ENCODE measurements around the gene FEZF2. TPM values are rescaled to one million over a fixed set of nuclear protein-coding genes. Genes with fewer than 3 reads are reported as not detected.

Gene FEZF2
- total RNA-seq, 1 experiment from 2014 or later, result not detected

- DNase-seq (ENCODE audit: low spot score), result peak; percentile 64
- ChIA-PET POLR2A (interaction anchor here (0.6 to 1.0 kb wide), 6 partner anchors 25 to 69 kb away, joined by 3 to 7 read pairs (median 4); no protein-coding TSS in a partner anchor), CTCF (interaction anchor here (0.6 to 2.6 kb wide), 9 partner anchors 9 to 163 kb away, joined by 3 to 7 read pairs (median 4); no protein-coding TSS in a partner anchor)
- Mint-ChIP-seq H3K27ac (peak overlapping the region; percentile 95), H3K27me3 (ENCODE audit: low read depth) (peaks cover 6% of the 10 kb centered on the region), H3K4me3 (peak overlapping the region; percentile 71), H3K9me3 (0 out of 2 replicates have a peak, but pooled peaks cover 4% of the 10 kb centered on the region), H3K36me3 (no peaks in the 10 kb centered on the region), H3K4me1 (peaks cover 30% of the 10 kb centered on the region)
- peak; percentile 81 for ATAC-seq
- TF ChIP-seq ETV6 (CRISPR knock-in tag; IDR thresholded peaks at IDR 0.05) (0 out of 2 replicates have a peak, but pooled peaks have one; percentile 29), NFYB (CRISPR knock-in tag; conservative IDR thresholded peaks at IDR 0.05; ENCODE audit: low read depth) (no peak), MAX (CRISPR knock-in tag; IDR thresholded peaks at IDR 0.05) (0 out of 2 replicates have a peak, but pooled peaks have one; percentile 20), FOXP1 (CRISPR knock-in tag; IDR thresholded peaks at IDR 0.05; ENCODE audit: borderline replicate concordance) (no peak), ZNF416 (CRISPR knock-in tag; IDR thresholded peaks at IDR 0.05) (no peak), KAT7 (CRISPR knock-in tag; IDR thresholded peaks at IDR 0.05; ENCODE audit: borderline replicate concordance) (no peak), STAT6 (CRISPR knock-in tag; conservative IDR thresholded peaks at IDR 0.05; ENCODE audit: low read depth) (no peak), CTCF (IDR thresholded peaks at IDR 0.05) (no peak), GABPB1 (CRISPR knock-in tag; IDR thresholded peaks at IDR 0.05) (no peak), GRHL2 (CRISPR knock-in tag; IDR thresholded peaks at IDR 0.05; ENCODE audit: insufficient replicate concordance, severe bottlenecking) (no peak), NFATC4 (CRISPR knock-in tag; IDR thresholded peaks at IDR 0.05) (no peak), CREB1 (CRISPR knock-in tag; IDR thresholded peaks at IDR 0.05) (no peak), TEAD4 (CRISPR knock-in tag; IDR thresholded peaks at IDR 0.05) (peak; percentile 58; the same call in 1 of the 2 replicates), ZNF532 (CRISPR knock-in tag; IDR thresholded peaks at IDR 0.05; ENCODE audit: borderline replicate concordance) (no peak), ZBTB21 (CRISPR knock-in tag; IDR thresholded peaks at IDR 0.05; ENCODE audit: borderline replicate concordance) (no peak), NR3C1 (CRISPR knock-in tag; conservative IDR thresholded peaks at IDR 0.05; ENCODE audit: low read depth) (no peak), ZNF263 (CRISPR knock-in tag; IDR thresholded peaks at IDR 0.05; ENCODE audit: low read depth) (no peak), TEAD1 (CRISPR knock-in tag; IDR thresholded peaks at IDR 0.05) (peak; percentile 86; the same call in 1 of the 2 replicates), IRF1 (CRISPR knock-in tag; IDR thresholded peaks at IDR 0.05) (no peak), USF1 (CRISPR knock-in tag; IDR thresholded peaks at IDR 0.05) (no peak), AR (CRISPR knock-in tag; IDR thresholded peaks at IDR 0.05) (no peak), ZNF232 (CRISPR knock-in tag; IDR thresholded peaks at IDR 0.05) (no peak), HMGA2 (CRISPR knock-in tag; IDR thresholded peaks at IDR 0.05) (no peak), FOXK1 (CRISPR knock-in tag; IDR thresholded peaks at IDR 0.05) (no peak), SMAD4 (CRISPR knock-in tag; IDR thresholded peaks at IDR 0.05) (no peak)
Measured at GRCh38 chr3:62415312-62415801, 42.0 kb upstream of the FEZF2 start.

Data from WTC11 (cell line).